WI38 (cell line): ENCODE results near the gene S100A16.
A peak's percentile ranks its signal among the peaks of the same experiment; 100 is the strongest.

Experiments used
- H3K4me3 ChIP-seq: 2 replicates; pipeline ENCODE4 v1.5.1; 2011; ENCODE audit warnings: low read depth, mild to moderate bottlenecking, control low read depth, low read length
- TF ChIP-seq, protein P1 (sequence below): IDR thresholded peaks from 2 replicates; pipeline ENCODE4 v1.5.1; 2012; ENCODE audit warnings: low read depth, mild to moderate bottlenecking, control low read depth, low read length

Gene S100A16, protein sequence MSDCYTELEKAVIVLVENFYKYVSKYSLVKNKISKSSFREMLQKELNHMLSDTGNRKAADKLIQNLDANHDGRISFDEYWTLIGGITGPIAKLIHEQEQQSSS

DNA sequence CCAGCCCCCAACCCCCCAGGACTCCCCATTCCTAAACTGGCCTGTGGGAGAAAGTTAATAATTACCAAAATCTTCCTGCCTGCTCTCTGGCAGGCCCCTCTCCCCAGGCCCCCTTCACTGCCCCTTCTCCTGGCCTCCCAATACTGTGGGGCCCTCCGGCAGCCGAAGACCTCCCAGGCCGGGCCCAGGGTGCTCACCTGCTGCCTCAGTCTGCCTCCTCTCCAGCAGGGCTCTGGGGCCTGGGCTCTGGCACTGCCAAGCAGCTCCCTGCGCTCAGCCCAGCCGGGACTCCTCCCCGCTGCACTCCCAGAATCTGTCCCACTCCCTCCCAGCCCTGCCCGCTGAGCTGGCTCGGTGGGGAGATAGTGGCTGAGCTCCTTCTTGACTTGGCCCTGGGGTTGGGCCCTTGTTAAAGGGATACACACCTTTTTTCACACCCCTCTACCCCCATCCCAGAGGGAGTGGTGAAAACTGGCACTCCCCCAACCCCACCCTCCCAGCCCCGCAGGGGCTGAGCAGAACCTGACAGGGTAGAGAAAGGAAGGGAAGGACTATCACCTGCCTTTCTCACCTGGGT lies at the start of gene S100A16:
Gene S100A16 (minus strand): TSS at position 383 of the 577 bp plus-strand sequence. CDS start 4,986 bp downstream, outside the sequence.
- TF ChIP-seq, protein P1, sequence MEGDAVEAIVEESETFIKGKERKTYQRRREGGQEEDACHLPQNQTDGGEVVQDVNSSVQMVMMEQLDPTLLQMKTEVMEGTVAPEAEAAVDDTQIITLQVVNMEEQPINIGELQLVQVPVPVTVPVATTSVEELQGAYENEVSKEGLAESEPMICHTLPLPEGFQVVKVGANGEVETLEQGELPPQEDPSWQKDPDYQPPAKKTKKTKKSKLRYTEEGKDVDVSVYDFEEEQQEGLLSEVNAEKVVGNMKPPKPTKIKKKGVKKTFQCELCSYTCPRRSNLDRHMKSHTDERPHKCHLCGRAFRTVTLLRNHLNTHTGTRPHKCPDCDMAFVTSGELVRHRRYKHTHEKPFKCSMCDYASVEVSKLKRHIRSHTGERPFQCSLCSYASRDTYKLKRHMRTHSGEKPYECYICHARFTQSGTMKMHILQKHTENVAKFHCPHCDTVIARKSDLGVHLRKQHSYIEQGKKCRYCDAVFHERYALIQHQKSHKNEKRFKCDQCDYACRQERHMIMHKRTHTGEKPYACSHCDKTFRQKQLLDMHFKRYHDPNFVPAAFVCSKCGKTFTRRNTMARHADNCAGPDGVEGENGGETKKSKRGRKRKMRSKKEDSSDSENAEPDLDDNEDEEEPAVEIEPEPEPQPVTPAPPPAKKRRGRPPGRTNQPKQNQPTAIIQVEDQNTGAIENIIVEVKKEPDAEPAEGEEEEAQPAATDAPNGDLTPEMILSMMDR, result no peak
- peak within 1 kb of the TSS; percentile 94 for H3K4me3 ChIP-seq

DNA sequence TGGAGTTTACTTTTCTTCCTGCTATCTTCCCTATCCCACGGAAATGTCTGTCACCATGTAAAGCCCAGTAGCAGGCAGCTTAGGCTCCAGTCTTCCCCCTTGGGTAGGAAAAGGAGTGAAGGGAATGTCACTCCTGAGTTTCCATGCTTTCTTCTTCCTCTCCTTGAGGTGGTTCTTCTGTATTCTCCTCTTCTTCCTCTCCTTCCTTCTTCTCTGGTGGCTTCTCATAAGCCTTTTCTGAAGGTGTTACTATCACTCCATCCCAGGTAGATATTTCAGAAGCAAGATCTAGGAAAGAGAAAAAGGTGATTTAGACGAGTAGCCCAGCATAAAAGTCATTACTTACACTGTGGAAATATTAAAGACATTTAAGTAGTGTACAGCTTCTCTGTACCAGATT lies 49.3 kb upstream of the S100A16 start:
- TF ChIP-seq, protein P1, result no peak
- no peak overlapping the region for H3K4me3 ChIP-seq

DNA sequence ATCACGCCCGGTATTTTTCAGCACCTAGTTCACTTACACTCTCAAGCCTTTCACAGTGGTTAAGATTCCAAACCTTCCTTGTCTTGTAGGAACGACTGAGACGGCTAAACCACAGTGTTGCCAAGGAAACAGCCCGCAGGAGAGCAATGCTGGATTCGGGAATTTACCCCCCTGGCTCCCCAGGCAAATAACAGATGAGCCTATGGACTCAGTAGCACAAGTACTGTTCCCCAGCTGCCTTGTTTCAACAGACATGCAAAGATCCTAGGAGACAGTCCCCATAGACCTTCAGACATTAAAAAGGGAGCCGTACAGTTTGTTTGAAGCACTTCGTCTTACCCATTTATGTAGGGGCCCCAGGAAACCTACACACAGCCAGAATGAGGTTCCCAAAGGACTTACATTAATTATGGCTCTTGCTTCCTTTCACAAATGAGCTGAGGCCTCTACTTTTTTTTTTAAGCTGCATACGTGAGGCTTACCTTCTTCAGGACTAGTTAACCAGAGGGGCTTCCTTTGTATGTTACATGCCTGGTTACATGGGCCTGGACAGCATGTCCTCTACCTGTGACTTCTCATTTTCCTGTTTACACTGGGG lies 48.3 kb upstream of the S100A16 start:
- TF ChIP-seq, protein P1, result no peak
- no peak overlapping the region for H3K4me3 ChIP-seq

GRCh38 chr1:153659656-153660055 lies 46.7 kb upstream of the S100A16 start:
- peak overlapping the region; percentile 89 for H3K4me3 ChIP-seq
- TF ChIP-seq, protein P1, result no peak

- H3K4me3 ChIP-seq, result peak overlapping the region; percentile 89
- TF ChIP-seq, protein P1, result no peak
Observed at GRCh38 chr1:153659175-153659534, 46.2 kb upstream of the S100A16 start.

- TF ChIP-seq, protein P1, result no peak
- H3K4me3 ChIP-seq, result peak within 1 kb of the TSS; percentile 89
Observed at GRCh38 chr1:153658400-153659174, 45.6 kb upstream of the S100A16 start, which contains the start of gene SNAPIN. TSS of gene SNAPIN (plus strand) at chr1:153658703. CDS start at chr1:153658744, 41 bp downstream.

DNA sequence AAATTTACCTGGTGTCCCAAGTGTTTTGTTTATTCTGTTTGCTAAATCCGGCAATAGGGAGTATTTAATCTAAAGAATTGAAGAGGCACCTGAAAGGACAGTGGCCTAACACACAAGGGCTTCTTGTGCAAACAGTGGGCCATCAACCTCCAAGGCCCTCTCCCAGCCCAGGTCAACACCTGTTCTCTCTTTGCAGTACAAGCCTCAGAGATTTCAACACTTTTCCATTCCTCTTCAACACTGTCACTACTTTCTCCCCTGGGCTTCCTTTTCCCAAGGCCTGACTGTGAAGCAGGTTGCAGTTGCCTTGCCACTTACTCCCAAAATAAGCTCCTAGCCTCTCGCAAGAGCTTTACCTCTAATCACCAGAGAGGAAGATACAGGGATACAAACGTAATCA lies 42.4 kb upstream of the S100A16 start:
- H3K4me3 ChIP-seq, result no peak overlapping the region
- TF ChIP-seq, protein P1, result no peak
